ENCODE measurements around the gene OR10A2. TPM values are rescaled to one million over a fixed set of nuclear protein-coding genes. Genes with fewer than 3 reads are reported as not detected.

OR10A2 gene
- total RNA-seq, 1 experiment from 2014 or later = not detected

DNA sequence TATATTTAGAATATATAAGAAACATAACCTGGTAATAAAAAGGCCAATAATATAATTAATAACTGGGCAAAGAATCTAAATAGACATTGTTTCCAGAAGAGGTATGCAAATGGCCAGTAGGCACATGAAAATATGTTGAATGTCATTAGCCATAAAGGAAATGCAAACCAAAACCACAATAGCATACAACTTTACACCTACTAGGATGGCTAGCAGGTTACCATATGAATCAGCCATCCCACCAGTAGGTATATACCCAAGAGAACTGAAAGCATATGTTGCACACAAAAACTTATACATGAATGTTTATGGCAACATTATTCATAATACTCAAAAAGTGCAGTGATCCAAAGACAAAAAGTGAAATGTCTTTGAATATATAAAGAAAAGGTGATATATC, 32.2 kb downstream of the OR10A2 start:
- no peak overlapping the region for H3K4me2 ChIP-seq (ENCODE audit: insufficient read depth, insufficient read length, low read length)
- H3K27ac ChIP-seq (ENCODE audit: insufficient read length, low read depth, low read length) = no peak overlapping the region
- H3K4me3 Mint-ChIP-seq = no peak overlapping the region
- DNase-seq = no peak
- H4K20me1 ChIP-seq (ENCODE audit: control insufficient read depth, insufficient read depth, insufficient read length) = no peaks in the 10 kb centered on the region
- H3K9me3 Mint-ChIP-seq = no peaks in the 10 kb centered on the region
- no peak overlapping the region for H4K91ac ChIP-seq (ENCODE audit: insufficient read length, low read depth, low read length)
- H3K56ac ChIP-seq (ENCODE audit: insufficient read length, low read depth, low read length) = no peak overlapping the region
- H2BK5ac ChIP-seq (ENCODE audit: insufficient read length, low read length) = no peak overlapping the region
- no peaks in the 10 kb centered on the region for H3K79me2 ChIP-seq (ENCODE audit: insufficient read depth, low read length)
- no peak overlapping the region for H3K4ac ChIP-seq (ENCODE audit: low read depth, low read length)
- no peak overlapping the region for H3K27ac Mint-ChIP-seq
- H3K27me3 ChIP-seq (ENCODE audit: insufficient read depth, low read length) = no peaks in the 10 kb centered on the region
- no peaks in the 10 kb centered on the region for H3K4me1 Mint-ChIP-seq
- H3K18ac ChIP-seq (ENCODE audit: insufficient read length, low read depth, low read length) = no peak overlapping the region
- H2BK120ac ChIP-seq (ENCODE audit: low read depth, low read length, poor library complexity, severe bottlenecking) = no peak overlapping the region
- H2BK12ac ChIP-seq (ENCODE audit: insufficient read length, low read depth, low read length) = no peak overlapping the region
- H3K23me2 ChIP-seq (ENCODE audit: insufficient read length, low read depth, low read length, poor library complexity, severe bottlenecking) = no peaks in the 10 kb centered on the region
- no peak overlapping the region for H4K5ac ChIP-seq (ENCODE audit: insufficient read length, low read depth, low read length)
- H2BK20ac ChIP-seq (ENCODE audit: low read depth, low read length, poor library complexity, severe bottlenecking) = no peak overlapping the region
- H4K8ac ChIP-seq (replicated peaks; ENCODE audit: insufficient read length, low read depth, low read length) = no peak overlapping the region
- no peaks in the 10 kb centered on the region for H3K36me3 Mint-ChIP-seq (ENCODE audit: insufficient read depth in 1 of 3, low read depth in 3 of 3)
- TF ChIP-seq CTCF (conservative IDR thresholded peaks at IDR 0.05) = no peak
- H3K9me3 ChIP-seq (ENCODE audit: control insufficient read depth, low read depth, low read length) = no peaks in the 10 kb centered on the region
- no peak overlapping the region for H3K9ac ChIP-seq (ENCODE audit: extremely low read depth, insufficient read length, low read length)
- no peak overlapping the region for H2AK5ac ChIP-seq (ENCODE audit: insufficient read length, low read length)
- no peaks in the 10 kb centered on the region for H3K27me3 Mint-ChIP-seq (ENCODE audit: low read depth)
- H2AFZ ChIP-seq (ENCODE audit: low read length) = no peak overlapping the region
- no peak overlapping the region for H3K14ac ChIP-seq (ENCODE audit: insufficient read depth, low read length)
- no peaks in the 10 kb centered on the region for H3K79me1 ChIP-seq (ENCODE audit: insufficient read depth, low read depth, low read length, poor library complexity, severe bottlenecking)
- H3T11ph ChIP-seq (ENCODE audit: low read length) = no peak overlapping the region
- H3K23ac ChIP-seq (ENCODE audit: insufficient read length, low read depth, low read length) = no peak overlapping the region
- H2BK15ac ChIP-seq (ENCODE audit: low read depth, low read length) = no peak overlapping the region
- no peaks in the 10 kb centered on the region; the same call in 1 of the 2 replicates for H3K4me1 ChIP-seq (ENCODE audit: insufficient read depth, low read length)
